HepG2 (cell line): ENCODE data around the gene GALNT1.

ENCODE experiments used
- CHD2 ChIP-seq: IDR thresholded peaks from 2 replicates; pipeline ENCODE4 v1.6.1; 2011; ENCODE audit warnings: low read depth, low read length, improper control_type of control experiment
- CTCF ChIP-seq: sonication (generic); formaldehyde crosslinking; IDR thresholded peaks from 2 replicates; pipeline ENCODE4 v1.5.0; 2020; ENCODE audit warnings: mild to moderate bottlenecking, missing genetic modification reagents, moderate library complexity
- NONO ChIP-seq, 2 experiments: fragments of 450-650 bp in 1 of 2; sonication (generic) in 1 of 2; formaldehyde crosslinking in 1 of 2; IDR thresholded peaks in 1 of 2; conservative IDR thresholded peaks in 1 of 2; 2 replicates each; pipeline versions ENCODE4 v1.6.1 to v1.8.0; 2017 to 2022; ENCODE audit warnings: mild to moderate bottlenecking in 1 of 2, missing genetic modification reagents in 1 of 2, moderate library complexity in 1 of 2
- SMARCC2 ChIP-seq: fragments of 450-650 bp; IDR thresholded peaks from 2 replicates; pipeline ENCODE4 v1.6.1; 2017; ENCODE audit warnings: antibody characterized with exemption, mild to moderate bottlenecking
- TBP ChIP-seq: sonication (generic); formaldehyde crosslinking; IDR thresholded peaks from 2 replicates; pipeline ENCODE4 v1.5.0; 2020; ENCODE audit warnings: missing genetic modification reagents
- ZBTB2 ChIP-seq: sonication (generic); formaldehyde crosslinking; IDR thresholded peaks from 2 replicates; pipeline ENCODE4 v1.8.0; 2022; ENCODE audit warnings: low read depth, missing genetic modification reagents
- ZNF331 ChIP-seq: sonication (generic); formaldehyde crosslinking; IDR thresholded peaks from 2 replicates; pipeline ENCODE4 v1.4.0; 2020; ENCODE audit warnings: missing genetic modification reagents
- ZNF766 ChIP-seq: sonication (generic); formaldehyde crosslinking; IDR thresholded peaks from 2 replicates; pipeline ENCODE4 v1.5.0; 2020; ENCODE audit warnings: missing genetic modification reagents, borderline replicate concordance

- TF ChIP-seq TBP (CRISPR knock-in tag) (no peak), ZBTB2 (CRISPR knock-in tag) (no peak), NONO (IDR thresholded peaks at IDR 0.05) (no peak), NONO (CRISPR knock-in tag; conservative IDR thresholded peaks at IDR 0.05) (no peak), SMARCC2 (no peak), CTCF (no peak), ZNF766 (CRISPR knock-in tag) (no peak), ZNF331 (CRISPR knock-in tag) (no peak), CHD2 (no peak)
Observed at GRCh38 chr18:35688757-35689156, 107.2 kb downstream of the GALNT1 start.
